Activated naive CD8-positive, alpha-beta T cell treated with anti-CD3 and anti-CD28 coated beads, Interleukin-2, amount 50 U/mL, for 24 hours (primary cell): ENCODE results near the gene NAA30.

ENCODE experiments used
- ATAC-seq: fragments of 150-1000 bp; cut with Tn5 transposase; one replicate; pipeline ENCODE4 v1.10.0; 2021
- DNase-seq: peaks from one replicate; pipeline ENCODE4 v3.0.0; 2021
- H3K27ac Mint-ChIP-seq: one replicate; pipeline ENCODE4 v1.8.0; 2021; ENCODE audit warnings: mild to moderate bottlenecking, mixed read lengths
- H3K27me3 Mint-ChIP-seq: one replicate; pipeline ENCODE4 v1.8.0; 2021; ENCODE audit warnings: mixed read lengths
- H3K36me3 Mint-ChIP-seq: one replicate; pipeline ENCODE4 v1.8.0; 2021; ENCODE audit warnings: low read depth, mixed read lengths
- H3K4me1 Mint-ChIP-seq: one replicate; pipeline ENCODE4 v1.8.0; 2021; ENCODE audit warnings: mixed read lengths
- H3K4me3 Mint-ChIP-seq: one replicate; pipeline ENCODE4 v1.8.0; 2021; ENCODE audit warnings: mild to moderate bottlenecking, moderate library complexity, mixed read lengths
- H3K9me3 Mint-ChIP-seq: one replicate; pipeline ENCODE4 v1.8.0; 2021; ENCODE audit warnings: mixed read lengths

The NAA30 gene

DNA sequence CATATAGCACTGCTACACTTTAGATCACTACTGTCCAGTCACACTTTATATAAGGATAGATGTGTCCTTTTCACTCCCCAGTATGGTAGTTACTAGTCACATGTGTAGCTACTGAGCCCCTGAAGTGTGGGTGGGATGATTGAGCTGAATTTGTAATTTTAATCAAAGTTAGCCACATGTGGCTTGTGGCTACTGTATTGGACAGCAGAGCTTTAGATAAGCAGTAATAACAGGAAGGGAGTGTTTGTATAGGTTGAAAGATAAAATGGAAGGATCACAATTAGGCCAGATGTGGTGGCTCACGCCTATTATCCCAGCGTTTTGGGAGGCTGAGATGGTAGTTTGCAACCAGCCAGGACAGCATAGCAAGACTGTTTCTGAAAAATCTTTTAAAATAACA is 23.5 kb downstream of the NAA30 start:
- Mint-ChIP-seq H3K27ac (no peak overlapping the region), H3K4me3 (no peak overlapping the region), H3K4me1 (peaks cover 3% of the 10 kb centered on the region), H3K27me3 (no peaks in the 10 kb centered on the region), H3K9me3 (no peaks in the 10 kb centered on the region), H3K36me3 (peaks cover 23% of the 10 kb centered on the region)
- DNase-seq (no peak), ATAC-seq (no peak)

DNA sequence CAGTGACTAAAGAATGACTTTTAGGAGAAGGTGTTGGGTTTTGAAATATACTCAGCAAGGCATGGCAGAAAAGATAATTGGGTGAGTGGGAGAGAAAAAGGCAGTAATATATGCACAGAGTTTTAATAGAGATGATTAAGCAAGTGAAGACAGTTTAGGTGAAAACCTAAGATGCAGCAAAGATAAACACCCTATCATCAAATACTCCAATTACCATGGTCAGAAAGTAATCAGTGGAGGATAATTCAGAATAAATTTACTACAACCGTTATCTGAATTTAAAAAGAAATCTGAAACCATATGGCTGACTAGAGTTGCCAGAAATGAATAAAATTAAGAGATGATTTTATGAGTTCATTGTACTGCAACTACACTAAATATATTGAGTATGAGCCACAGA is 26.8 kb downstream of the NAA30 start:
- peaks cover 2% of the 10 kb centered on the region for H3K36me3 Mint-ChIP-seq

DNA sequence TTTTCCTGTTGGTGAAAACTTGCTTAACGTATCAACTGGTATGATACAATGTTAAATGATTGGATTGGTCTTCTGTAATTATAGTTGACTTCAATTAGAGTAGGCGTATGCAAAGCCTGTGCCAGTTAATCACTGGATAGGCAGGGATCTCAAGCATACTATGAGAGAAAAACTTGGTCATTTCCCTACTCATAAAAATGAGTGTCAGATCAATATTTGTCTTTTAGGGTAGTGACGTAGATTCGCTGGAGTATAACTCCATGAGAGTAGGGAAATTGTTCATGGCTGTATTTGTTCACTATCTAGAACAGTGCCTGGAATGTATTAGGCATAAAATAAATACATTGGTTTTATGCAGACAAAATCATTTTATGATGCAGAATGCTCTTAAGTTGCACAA is 28.6 kb downstream of the NAA30 start:
- H3K36me3 Mint-ChIP-seq = no peaks in the 10 kb centered on the region
- H3K4me3 Mint-ChIP-seq = no peak overlapping the region
- H3K27ac Mint-ChIP-seq = no peak overlapping the region
- H3K9me3 Mint-ChIP-seq = no peaks in the 10 kb centered on the region
- no peak for ATAC-seq
- no peaks in the 10 kb centered on the region for H3K4me1 Mint-ChIP-seq
- no peak for DNase-seq
- H3K27me3 Mint-ChIP-seq = no peaks in the 10 kb centered on the region

More for the DNA sequence above, 26.8 kb downstream of the NAA30 start:
- no peaks in the 10 kb centered on the region for H3K9me3 Mint-ChIP-seq
- no peaks in the 10 kb centered on the region for H3K27me3 Mint-ChIP-seq
- no peak overlapping the region for H3K4me3 Mint-ChIP-seq
- ATAC-seq (no peak), DNase-seq (no peak)
- no peak overlapping the region for H3K27ac Mint-ChIP-seq
- peaks cover 1% of the 10 kb centered on the region for H3K4me1 Mint-ChIP-seq

DNA sequence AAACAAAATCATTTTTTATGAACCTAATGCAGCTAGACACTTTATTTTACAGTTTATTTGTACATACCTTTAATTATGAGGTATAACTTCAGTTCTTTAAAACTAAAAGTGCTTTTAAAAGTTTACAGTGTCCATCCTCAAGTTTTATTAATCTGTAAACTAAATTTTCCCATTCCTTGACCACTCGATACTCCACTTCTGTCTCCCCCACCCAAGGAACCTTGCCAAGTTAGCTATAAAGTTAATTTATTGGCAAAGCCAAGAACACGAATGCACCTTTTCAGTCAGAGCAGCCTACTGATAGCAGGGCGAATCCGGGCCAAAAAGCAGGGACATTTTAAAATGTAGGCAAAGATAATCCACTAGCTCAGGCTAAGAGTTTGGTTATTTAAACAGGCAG is 29.6 kb downstream of the NAA30 start:
- no peak overlapping the region for H3K27ac Mint-ChIP-seq

DNA sequence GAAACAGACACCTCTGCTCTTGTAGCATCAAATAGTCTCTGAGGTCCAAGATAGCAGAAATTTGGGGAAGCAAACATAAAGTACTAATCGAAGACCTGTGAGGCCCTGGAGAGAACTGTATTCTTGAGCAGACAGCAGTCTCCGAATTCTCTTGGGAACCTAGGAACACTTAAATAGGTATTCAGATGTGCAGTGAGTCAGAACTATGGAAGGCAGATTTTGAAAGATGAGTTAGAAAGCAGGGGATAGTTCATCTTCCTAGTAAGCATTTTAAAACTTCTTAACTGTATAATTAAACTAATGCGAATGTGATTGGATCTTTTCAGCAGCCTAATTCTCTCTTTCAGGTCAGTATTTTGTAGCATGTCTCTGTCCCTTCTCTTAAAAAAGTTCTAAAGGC is 30.6 kb downstream of the NAA30 start:
- H3K4me1 Mint-ChIP-seq = no peaks in the 10 kb centered on the region
- H3K4me3 Mint-ChIP-seq = no peak overlapping the region
- H3K27me3 Mint-ChIP-seq = peaks cover 1% of the 10 kb centered on the region
- H3K36me3 Mint-ChIP-seq = no peaks in the 10 kb centered on the region
- ATAC-seq = no peak
- DNase-seq = no peak
- H3K9me3 Mint-ChIP-seq = no peaks in the 10 kb centered on the region
- H3K27ac Mint-ChIP-seq = no peak overlapping the region

More for the DNA sequence above, 29.6 kb downstream of the NAA30 start:
- ATAC-seq = no peak
- DNase-seq = no peak
- H3K27me3 Mint-ChIP-seq = no peaks in the 10 kb centered on the region
- H3K36me3 Mint-ChIP-seq = no peaks in the 10 kb centered on the region
- H3K9me3 Mint-ChIP-seq = no peaks in the 10 kb centered on the region
- H3K4me3 Mint-ChIP-seq = no peak overlapping the region
- H3K4me1 Mint-ChIP-seq = no peaks in the 10 kb centered on the region

DNA sequence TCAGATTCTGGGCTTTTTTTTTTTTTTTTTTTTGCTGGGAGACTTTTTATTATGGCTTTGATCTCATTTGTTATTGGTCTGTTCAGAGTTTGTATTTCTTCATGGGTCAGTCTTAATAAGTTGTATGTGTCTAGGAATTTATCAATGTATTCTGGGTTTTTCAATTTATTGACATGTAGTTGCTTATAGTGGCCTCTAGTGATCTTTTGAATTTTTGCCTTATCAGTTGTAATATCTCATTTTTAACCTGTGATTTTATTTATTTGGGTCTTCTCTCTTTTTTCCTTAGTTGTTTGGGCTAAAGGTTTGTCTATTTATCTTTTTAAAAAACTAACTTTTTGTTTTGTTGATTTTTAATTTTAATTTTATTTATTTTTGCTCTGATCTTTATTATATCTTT is 45.5 kb downstream of the NAA30 start:
- H3K36me3 Mint-ChIP-seq = peaks cover 1% of the 10 kb centered on the region

DNA sequence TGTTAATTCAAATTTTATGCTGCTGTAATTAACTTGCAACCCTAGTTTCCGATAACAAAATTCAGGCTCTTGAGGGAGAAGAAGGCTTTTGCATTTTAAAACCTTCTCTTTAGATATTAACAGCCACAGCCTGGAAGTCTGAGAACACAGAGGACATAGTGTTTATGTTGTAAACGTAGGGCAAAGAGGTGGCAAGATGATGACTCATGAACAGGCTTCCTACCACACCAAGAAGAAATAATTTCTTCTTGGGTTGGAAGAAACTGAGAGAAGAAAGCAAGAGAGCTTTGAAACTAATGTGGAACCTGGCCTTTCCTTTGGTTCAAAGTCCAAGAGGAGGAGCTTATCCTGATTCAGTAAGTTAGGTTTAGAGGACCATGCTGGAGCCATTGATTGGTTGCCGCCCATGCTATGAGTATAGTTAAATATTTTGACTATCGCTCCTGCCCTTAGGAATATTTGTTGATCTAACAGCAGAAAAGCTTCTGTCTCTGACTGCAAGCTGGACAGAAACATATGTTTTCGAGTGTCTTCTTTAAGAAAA is 71.5 kb downstream of the NAA30 start:
- no peaks in the 10 kb centered on the region for H3K4me1 Mint-ChIP-seq
- ATAC-seq (no peak), DNase-seq (no peak)
- H3K27me3 Mint-ChIP-seq = peaks cover 4% of the 10 kb centered on the region
- no peak overlapping the region for H3K27ac Mint-ChIP-seq
- H3K36me3 Mint-ChIP-seq = no peaks in the 10 kb centered on the region
- no peaks in the 10 kb centered on the region for H3K9me3 Mint-ChIP-seq
- no peak overlapping the region for H3K4me3 Mint-ChIP-seq

More for the DNA sequence above, 45.5 kb downstream of the NAA30 start:
- DNase-seq = no peak
- peaks cover 6% of the 10 kb centered on the region for H3K9me3 Mint-ChIP-seq
- H3K27ac Mint-ChIP-seq = no peak overlapping the region
- H3K4me1 Mint-ChIP-seq = no peaks in the 10 kb centered on the region
- no peak overlapping the region for H3K4me3 Mint-ChIP-seq
- ATAC-seq = no peak
- peaks cover 2% of the 10 kb centered on the region for H3K27me3 Mint-ChIP-seq

DNA sequence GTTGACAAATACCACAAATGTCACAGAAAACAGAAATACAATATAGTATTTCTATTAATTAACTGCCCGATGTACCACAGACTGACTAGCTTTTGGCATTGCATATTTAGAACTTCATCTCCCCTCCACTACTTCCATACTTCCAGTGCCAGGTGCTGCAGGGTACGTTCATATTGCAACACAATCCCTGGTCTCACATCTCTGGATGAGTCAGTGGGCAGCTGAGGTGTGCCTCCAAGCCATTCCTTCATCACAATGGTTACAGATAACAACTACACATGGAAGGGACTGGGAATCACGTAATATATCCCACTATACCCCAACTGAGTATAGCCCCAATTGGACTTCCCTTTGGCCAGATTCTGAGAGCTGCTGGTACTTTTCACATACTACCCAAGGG is 72.2 kb downstream of the NAA30 start:
- no peak overlapping the region for H3K4me3 Mint-ChIP-seq
- ATAC-seq = no peak
- no peak overlapping the region for H3K27ac Mint-ChIP-seq
- H3K9me3 Mint-ChIP-seq = no peaks in the 10 kb centered on the region
- DNase-seq = no peak
- H3K36me3 Mint-ChIP-seq = no peaks in the 10 kb centered on the region
- H3K4me1 Mint-ChIP-seq = no peaks in the 10 kb centered on the region
- peaks cover 4% of the 10 kb centered on the region for H3K27me3 Mint-ChIP-seq

DNA sequence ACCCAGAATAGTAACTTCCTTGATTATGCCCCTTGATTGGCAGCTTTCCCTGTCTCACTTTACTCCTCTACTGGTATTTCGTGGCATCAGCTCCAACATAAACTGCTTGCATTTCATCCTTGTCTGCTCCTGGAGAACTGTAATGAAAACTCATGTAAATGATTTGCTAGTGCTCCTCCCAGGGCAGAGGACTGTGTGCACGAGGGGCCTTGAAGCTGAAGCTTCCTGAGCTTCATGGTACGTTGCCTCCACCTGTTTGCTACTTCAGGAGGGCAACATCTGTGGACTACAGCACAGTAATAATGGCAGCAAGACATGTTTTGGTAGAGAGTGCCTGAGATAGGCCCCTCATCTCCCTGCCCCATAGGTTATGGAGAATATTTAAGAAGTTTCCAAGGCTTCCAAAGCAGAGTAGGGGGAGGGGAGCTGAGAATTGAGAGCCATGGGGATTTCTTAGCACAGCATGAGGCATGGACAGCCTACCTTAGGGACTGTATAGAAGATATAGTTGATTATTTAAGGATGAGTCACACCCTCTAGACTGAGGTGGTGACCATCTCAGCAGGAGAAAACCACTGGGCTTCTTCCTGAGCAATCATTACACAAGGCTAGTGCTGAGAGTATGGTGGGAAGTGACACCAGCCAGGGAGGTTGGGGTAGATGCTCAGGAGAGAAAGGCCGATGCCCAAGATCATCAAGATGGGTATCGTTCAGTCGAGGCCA is 73.8 kb downstream of the NAA30 start:
- DNase-seq (no peak), ATAC-seq (no peak)
- H3K9me3 Mint-ChIP-seq = no peaks in the 10 kb centered on the region
- no peaks in the 10 kb centered on the region for H3K36me3 Mint-ChIP-seq
- peaks cover 2% of the 10 kb centered on the region for H3K27me3 Mint-ChIP-seq
- H3K27ac Mint-ChIP-seq = no peak overlapping the region
- H3K4me1 Mint-ChIP-seq = no peaks in the 10 kb centered on the region
- no peak overlapping the region for H3K4me3 Mint-ChIP-seq
